NCI-H510A (cell line): Measurements from ENCODE around the gene IFITM10.

Source experiments
- DNase-seq: peaks from one replicate; lab custom pipeline; 2025; lab: John Stamatoyannopoulos, UW

IFITM10 gene

DNA sequence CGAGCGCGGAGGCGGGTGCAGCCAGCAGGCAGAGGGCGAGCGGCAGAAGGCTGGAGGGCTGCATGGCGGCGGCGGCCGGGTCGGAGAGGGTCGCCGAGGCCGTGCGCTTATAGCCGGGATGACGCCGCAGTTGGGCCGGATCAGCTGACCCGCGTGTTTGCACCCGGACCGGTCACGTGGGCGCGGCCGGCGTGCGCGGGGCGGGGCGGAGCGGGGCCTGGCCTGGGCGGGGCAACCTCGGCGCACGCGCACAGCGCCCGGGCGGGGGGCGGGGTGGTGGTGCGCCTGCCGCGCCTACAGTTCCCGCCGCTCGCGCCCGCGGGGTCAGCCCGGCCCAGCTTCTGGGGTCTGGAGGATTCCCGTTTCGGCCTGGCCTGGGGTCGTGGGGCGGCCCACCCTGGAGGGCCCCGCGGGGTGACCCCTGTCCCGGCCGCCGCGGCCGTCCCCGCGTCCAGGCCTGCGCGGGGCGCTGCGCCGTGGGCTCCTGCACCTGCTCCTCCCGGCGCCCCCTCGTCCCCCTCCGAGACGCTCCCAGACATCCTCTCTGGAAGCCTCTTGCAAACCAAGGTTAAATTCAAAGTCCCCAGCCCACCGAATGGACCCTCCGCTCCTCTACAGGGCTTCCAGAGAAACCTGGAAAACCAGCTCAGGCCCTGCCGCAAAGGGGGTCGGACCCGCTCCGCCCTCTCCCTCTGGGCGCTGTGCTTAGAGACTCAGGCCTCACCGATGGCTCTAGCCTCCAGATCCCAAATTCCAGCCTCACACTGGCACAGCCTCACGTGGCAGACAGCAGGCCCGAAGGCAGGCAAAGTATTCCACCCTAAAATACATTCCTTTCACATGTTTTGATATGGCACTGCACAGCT lies 13.6 kb upstream of the IFITM10 start, which contains the start of gene CTSD:
TSS of gene CTSD (minus strand) at position 132 of the 866 bp plus-strand sequence. CDS start at position 64, 68 bp downstream.
- DNase-seq = peak; percentile 41

DNA sequence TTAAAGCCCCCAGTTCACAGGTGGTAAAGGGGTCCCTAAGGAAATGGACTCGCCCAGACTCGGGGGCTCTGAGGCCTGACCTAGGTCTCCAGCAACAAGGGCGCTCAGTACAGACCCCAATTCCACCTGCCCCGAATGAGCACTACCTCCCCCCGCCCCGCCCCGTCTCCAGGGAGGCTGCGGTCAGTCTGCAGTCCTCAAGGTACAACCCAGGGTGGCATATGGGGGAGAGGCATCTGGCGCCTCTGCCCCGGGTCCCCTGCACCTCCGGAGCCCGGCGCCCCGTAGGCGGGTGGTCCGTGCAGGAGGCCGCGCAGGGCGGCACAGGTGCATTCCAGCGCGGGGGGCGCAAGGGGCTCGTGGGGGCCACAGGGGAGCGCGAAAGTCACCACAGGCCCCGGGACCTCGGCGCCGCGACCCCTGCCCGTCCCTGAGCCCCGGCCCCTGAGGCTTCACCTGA lies 13.0 kb upstream of the IFITM10 start:
- no peak for DNase-seq

DNA sequence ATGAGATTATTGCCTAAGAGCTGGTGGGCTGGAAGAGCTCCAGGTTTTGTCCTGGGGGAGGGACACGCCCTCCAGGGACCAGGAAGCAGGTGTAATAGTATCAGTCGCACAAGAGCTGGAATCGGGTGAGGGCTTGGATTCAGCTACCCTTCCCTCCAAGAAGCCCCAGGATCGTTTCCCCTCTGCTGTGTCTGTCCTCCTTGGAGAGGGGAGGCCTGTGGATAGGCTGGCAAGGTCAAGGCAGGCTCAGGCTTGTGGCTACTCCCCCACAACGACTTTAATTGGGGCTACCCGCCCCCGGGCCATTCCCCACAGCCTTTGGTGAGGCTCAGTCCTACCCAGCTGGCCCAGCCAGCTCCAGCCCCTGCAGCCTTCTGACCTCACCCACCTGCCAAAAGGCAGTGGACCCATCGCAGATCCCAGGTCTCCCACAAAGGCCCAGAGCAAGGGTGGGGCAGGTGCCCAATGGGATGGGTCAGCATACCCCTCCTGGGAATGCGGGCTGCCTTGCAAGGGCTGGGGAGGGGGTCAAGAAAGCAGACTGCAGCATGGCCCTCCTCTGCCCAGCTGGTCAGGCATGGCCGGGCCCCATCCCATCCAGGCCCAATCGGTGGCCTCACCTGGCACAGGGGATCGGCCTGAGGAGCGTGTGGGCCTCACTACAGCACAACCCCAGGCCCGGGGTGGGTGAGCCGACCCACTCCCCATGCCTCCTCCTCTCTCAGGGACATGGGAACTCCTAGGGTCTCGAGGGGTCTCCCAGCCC lies 12.3 kb upstream of the IFITM10 start:
- DNase-seq = no peak

DNA sequence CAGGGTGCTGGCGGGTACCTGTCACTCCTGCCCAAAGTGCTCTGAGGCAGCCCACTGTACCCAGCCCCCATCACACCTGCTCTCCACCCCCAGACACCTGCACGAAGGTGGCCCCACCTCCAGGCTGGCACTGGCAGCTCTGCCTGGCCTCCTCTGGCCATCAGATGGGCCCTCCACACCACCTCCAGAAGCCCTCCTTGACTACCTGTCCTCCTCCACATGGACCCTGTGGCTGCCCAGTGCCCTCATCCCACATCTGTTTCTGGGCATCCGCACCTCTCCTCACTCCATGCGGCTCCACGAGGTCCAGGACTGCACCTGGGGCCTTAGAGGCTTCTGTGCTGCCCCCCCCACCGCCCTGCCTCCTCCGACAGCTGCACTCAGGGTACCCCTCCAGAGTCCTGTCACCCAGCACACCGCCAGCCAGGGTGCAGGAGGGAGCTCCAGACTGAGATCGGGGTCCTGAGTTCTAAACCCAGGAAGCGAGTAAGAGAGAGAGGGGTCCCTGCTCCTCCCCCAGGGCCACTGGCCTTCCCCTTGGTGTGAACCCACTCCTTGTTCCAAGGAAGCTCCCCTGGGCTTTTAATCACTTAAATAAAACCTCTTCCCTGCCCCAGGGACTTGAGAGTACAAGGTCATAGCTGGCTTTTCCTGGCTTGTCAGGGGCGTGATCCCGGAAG lies 11.6 kb upstream of the IFITM10 start:
- no peak for DNase-seq

DNA sequence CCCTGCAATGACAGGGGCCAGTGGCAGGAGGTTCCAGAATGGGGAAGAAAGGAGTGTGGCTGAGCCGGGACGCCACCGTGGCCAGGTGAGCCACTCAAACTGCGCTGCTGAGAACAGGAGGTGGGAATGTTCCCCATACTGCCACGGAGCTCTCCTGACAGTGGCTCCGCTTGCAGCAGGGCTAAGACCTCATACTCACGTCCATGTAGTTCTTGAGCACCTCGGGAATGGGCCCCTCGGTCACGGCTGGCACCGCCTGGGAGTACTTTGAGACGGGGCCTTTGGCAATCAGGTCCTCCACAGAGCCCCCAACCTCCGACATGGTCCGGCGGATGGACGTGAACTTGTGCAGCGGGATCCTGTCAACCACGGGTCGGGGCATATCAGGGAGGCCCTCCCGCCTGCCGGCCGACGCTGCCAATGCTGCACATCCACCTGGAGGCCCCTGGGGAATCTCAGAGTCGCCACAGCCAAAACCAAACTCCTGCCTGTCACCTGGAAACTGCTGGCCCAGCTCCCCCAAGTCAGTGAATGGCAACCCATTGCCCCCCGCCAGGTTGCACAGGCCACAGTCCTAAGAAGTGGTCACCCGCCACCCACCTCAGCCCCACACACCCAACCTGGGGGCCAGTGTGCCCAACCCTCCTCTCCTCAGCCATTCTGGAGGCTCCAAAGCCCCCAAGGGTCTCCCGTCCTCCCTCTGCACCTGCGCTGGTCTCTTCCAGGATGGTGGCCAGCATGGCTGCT lies 10.9 kb upstream of the IFITM10 start:
- DNase-seq = no peak

DNA sequence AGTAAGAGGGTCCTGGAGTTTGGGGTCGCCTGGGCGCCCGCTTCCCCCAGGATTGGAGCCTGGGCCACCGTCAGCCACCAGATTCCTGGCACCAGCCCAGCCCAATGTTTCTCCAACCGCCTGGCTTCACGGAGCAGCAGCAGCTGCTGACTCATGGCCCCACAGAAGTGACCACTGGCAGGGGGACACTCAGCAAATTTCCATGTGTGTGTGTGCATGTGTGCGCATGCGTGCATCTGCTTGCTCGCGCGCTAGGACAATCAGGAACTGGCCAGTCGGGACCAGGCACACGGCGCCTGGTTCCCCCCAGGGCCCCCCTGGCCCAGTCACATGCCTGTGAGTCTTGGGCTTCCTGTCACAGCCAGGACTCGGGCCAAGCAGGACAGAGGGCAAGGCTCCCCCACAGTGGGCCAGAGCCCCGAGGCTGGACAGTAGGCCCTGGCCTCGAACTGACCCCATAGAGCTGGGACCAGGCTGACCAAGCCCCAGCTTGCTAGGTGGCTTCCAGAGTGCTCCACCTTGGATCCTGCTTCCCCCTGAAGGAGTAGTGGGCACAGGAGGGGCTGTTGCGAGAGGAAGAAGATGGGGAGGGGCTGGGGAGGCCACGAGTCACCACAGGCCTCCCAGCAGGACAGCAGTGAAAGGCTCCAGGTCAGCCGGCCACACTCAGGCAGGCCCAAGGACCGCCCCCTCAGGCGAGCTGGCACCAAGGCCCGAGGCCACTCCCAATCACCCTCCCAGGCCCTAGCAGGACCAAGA lies 10.1 kb upstream of the IFITM10 start:
- no peak for DNase-seq

DNA sequence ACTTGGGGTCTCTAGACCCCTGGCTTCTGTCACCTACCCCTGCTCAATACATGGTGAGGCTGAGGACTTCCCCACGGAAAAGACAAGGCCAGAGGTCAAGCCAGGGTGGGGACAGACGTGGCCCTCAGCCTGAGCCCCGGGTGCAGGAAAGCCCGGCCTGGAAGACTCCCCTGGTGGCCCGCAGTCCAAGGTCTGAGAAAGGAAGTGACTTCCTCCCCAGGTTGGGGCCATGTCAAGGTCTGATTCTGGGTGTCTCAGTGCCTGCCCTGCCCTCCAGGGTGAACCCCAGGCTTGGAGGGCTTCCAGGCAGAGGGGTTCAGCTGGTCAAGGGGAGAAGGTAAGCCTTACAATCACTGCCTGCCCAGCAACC lies 9.4 kb upstream of the IFITM10 start:
- no peak for DNase-seq

DNA sequence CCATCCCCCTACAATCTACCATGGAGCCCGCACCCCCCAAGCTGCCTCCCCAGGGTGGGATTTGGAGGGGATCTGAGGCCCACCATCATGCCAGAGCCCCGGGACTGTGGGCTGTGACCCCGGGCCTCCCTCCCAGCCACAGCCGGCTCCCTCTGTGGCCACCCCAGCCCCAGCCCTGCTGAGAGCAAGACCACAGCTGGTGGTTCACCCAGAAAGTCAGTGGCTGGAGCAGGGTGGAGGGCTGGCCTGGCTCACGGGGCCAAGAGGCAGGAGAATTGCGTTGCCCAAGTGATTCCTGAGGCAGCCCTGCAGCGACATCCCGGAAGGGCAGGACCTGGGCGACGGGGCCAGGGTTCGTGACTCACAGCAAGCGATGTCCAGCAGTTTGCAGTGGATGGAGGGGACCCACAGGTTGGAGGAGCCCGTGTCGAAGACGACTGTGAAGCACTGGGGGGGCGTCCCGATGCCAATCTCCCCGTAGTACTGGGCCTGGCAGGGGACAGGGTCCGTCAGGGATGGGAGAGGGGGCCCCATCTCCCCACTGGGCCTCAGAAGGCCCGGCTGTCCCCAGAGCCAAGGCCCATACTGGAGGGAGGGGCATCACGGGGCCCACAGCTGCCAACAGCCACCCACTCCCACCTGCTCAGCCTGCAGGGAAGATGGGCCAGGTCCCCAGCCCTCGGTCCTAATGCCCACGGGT lies 8.9 kb upstream of the IFITM10 start:
- DNase-seq = no peak

DNA sequence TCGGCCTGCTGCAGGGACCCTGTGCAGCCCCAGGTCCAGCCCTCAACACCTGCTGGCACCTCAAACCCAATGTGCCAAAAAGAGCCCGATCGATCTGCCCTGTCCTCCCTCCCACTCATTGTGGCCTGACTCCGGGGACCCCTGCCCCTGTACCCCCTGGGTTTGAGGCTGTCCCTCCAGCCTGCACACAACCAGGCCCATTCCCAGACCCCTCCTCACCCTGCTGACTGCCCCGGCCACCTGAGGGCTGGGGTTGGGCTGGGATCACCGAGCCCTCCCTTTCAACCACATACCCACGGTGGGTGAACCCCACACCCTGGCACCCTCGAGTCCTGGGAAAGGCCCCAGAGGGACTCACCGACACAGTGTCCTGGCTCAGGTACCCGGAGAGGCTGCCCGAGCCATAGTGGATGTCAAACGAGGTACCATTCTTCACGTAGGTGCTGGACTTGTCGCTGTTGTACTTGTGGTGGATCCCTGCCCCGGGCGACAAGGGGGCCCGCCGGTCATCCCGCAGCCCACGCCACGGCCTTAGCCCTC lies 8.3 kb upstream of the IFITM10 start:
- no peak for DNase-seq

DNA sequence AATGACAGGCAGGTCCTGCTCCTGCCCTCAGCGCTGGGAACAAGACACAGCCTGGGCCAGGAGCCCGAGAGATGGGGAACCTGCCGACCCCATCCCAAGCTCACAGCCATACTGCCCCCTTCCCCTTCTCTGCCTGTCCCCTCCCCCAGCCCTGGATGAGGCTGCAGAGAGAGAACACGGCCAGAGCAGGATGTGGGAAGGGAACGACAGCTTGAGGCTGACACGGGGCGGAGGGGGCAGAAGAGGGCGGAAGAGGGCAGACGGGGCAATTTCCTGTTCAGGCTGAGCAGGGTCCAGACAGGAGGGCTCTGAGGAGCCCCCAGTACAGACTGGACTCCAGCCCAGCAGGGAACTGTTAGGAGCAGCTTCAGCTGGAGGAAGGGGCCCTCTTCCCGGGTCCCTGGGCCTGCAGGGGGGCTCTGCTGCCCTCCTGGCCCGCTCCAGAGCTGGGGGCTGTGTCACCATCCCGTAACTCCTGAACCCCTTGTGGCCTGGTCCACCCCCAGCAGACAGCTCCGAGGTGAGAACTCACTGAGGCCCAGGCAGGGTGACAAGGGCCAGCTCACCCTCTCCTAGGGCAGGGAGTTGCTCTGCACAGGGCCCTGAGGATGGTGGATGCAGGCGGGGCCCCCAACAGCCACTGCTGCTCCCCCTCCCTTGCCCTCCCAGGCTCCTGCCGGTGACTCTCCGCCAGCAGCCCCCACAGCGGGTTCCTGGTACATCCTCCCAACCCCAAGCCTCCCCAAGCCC lies 7.6 kb upstream of the IFITM10 start:
- no peak for DNase-seq

DNA sequence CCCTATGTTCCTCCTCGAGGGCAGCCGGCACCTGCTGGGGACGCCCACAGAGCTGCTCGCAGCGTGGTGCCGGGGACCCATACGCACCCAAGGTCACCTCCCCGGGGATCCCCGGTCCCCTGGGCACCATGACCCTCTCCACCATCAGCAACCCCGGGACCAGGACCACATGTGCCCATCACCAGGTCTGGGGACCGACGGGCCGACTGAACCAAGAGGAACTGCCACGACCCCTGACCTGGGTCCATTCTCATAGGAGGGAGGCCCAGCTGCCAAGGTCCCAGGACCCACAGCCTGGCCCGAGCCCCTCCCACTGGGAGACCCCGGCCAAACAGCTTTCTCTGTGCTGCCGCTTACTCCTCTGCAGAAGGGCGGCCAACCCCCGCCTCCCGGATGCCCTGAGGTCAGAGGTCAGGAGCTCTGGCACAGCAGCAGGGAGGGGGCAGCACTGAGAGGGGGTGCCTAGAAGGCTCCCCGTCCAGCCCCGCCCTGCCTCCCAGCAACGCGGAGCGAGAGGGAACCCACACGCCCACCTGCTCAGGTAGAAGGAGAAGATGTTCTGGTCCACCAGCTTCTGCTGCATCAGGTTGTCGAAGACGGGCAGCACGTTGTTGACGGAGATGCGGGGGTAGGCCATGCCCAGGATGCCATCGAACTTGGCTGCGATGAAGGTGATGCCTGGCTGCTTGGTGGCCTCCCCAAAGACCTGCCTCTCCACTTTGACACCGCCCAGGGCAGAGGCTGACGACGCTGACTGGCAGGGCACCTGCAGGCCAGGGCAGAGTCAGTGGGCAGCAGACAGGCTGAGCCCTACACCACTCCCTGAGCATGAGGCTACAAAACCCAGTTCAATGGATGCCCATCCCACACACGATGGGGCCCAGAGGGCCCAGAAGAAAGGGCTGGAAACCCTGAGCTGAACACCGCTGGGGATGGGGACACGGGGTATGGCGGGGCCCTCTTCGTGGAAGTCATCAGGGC lies 6.7 kb upstream of the IFITM10 start:
- no peak for DNase-seq

DNA sequence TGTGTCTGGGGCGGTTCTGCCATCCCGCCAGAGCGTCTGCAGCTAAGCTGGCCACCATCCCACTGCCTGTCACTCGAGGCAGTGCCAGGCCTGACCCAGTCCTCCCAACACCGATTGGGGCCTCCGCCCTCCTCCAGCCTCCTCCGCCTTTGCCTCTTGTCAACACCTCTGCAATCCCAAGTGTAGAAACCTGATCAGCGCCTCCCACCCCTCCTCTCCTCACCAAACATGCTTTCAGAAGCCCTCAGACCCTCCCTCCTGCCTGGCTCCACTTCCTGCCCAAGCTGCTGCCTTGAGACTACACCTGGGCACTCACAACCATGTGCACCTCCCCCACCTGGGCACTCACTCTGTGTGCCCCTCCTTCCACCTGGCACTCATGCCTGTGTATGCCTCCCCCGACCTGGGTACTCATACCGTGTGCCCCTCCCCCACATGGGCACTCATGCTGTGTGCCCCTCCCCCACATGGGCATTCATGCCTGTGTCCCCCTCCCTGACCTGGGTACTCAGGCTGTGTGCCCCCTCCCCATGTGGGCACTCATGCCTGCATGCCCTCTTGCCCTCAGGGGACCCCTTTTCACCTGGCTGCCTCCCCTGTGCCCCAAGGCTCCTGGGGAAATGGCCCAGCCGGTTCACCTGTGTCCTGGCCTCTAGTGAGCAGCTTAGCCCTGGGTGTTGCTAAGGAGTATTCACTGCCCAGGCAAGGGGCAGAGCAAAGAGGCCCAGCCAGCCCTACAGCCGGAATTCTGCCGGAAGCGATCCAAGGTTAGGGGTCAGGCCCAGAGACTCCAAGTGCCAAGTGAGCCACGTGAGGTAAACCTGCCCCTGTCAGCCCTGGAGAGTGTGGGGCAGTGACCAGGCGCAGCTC lies 5.5 kb upstream of the IFITM10 start:
- peak; percentile 65 for DNase-seq

DNA sequence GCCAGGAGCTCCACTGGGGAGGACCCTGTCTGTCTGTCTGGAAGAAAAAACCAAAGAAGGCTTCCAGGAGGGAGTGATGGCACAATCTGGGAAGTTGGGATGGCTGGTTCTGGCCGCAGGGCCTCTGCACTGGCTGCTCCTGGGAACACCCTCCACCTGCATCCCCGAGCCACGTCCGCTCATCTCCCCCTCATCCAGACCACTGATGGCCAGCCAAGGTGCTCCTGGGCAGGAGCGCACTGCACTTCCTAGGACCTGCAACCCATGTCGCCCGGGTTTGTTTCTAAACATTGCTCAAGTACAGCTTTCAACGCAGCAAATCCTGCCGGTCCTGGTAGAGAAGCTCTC lies 4.9 kb upstream of the IFITM10 start:
- DNase-seq = no peak

DNA sequence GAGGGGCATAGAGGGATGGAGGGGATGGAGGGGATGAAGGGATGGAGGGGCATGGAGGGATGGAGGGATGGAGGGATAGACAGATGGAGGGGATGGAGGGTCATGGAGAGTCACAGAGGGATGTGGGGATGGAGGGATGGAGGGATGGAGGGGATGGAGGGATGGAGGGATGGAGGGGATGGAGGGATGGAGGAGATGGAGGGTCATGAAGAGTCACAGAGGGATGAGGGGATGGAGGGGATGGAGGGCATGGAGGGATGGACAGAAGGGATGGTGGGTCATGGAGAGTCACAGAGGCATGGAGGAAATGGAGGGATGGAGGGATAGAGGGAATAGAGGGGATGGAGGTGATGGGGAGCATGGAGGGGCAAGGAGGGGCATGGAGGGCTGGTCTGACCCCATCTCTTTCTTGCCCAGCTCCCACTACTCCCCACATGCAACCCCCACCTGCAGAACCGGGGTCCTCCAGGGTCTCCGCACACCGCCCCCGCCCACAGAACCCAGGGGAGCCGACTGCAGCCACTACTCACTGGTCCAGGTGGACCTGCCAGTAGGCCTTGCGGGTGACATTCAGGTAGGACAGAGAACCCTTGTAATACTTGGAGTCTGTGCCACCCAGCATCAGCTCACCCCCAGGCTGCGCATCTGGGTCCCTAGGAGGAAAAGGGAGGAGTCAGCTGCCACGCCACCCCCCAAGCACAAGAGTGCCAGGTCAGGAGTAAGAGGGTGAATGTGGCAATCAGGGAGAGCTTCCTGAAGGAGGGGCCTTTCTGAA lies 4.2 kb upstream of the IFITM10 start:
- no peak for DNase-seq

DNA sequence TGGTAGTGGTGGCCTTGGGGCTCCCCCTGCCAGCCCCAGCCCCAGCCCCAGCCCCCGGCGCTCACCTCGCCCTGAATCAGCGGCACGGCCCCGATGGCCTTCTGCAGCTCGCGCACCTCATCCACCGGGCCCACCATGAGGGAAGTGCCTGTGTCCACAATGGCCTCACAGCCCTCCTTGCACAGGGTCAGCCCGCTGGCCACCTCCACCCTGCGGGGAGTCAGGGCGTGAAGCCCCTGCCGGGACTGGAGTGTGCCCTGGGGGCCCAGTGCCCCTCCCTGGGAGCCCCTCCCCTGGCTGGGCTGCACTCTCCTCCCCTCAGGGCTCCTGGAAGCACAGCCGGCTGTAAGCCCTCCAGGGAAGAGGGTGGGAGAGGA lies 3.5 kb upstream of the IFITM10 start:
- DNase-seq = no peak

DNA sequence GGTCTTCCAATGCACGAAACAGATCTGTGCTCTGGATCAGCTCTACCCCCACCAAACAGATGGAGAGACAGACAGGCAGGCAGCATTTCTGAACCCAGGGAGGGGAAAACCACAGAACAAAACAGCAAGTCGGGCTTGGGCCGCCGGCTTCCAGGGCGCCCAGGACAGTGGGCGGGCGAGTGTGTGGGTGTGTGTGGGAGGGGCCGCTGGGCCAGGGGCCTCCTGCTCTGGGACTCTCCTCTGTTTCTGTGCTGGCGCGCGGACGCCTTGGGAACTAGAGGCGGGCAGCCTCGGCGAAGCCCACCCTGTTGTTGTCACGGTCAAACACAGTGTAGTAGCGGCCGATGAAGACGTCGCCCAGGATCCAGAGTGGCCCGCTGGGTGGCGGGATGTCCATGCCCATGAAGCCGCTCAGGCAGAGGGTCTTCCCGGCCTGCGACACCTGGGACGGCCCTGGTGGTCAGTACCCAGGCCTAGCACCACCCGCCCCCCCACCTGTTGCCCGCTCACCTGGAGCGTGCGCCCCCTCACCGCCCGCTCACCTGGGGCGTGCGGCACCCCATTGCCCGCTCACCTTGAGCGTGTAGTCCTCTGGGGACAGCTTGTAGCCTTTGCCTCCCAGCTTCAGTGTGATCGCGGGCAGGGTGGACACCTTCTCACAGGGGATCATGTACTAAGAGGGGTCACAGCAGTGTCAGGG lies 3.0 kb upstream of the IFITM10 start:
- DNase-seq = no peak
